Camera-type eye (tissue), 1 donor: ENCODE data around the gene TUBB4B. TPM values are rescaled to one million over a fixed set of nuclear protein-coding genes. Genes with fewer than 3 reads are reported as not detected.

Experiments
- total RNA-seq: library from RNA; depleted of rRNA; stranded (reverse); fragments of >200 nt; gene quantifications from one replicate; pipeline ENCODE4 v1.2.3, GENCODE V29; 2014

The TUBB4B gene
- 374 TPM for total RNA-seq

DNA sequence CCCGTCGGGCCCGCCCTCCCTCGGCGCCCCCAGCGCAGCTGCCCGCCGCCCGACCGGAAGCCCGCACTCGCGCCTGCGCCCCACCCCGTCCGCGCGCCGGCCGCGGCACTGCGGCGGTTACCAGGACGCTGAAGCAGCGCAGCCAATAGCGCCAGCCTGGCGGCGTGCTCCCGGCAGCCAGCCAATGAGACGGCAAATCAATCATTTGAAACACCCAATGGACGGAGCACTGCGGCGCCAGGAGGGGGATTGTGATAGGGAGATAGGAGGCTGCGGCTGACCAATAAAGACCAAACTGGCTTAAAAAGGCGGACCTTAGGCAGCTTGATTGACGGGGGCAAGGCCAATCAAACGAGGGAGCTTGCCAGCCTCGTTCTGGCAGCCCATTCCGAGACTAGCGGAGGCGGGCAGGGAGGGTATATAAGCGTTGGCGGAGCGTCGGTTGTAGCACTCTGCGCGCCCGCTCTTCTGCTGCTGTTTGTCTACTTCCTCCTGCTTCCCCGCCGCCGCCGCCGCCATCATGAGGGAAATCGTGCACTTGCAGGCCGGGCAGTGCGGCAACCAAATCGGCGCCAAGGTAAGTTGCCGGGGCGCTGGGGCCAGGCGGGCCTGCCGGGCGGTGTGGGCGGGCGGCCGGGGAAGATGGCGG is at the start of gene TUBB4B:
TSS of gene TUBB4B (plus strand) at position 447 of the 649 bp plus-strand sequence. CDS start at position 521, 74 bp downstream.

DNA sequence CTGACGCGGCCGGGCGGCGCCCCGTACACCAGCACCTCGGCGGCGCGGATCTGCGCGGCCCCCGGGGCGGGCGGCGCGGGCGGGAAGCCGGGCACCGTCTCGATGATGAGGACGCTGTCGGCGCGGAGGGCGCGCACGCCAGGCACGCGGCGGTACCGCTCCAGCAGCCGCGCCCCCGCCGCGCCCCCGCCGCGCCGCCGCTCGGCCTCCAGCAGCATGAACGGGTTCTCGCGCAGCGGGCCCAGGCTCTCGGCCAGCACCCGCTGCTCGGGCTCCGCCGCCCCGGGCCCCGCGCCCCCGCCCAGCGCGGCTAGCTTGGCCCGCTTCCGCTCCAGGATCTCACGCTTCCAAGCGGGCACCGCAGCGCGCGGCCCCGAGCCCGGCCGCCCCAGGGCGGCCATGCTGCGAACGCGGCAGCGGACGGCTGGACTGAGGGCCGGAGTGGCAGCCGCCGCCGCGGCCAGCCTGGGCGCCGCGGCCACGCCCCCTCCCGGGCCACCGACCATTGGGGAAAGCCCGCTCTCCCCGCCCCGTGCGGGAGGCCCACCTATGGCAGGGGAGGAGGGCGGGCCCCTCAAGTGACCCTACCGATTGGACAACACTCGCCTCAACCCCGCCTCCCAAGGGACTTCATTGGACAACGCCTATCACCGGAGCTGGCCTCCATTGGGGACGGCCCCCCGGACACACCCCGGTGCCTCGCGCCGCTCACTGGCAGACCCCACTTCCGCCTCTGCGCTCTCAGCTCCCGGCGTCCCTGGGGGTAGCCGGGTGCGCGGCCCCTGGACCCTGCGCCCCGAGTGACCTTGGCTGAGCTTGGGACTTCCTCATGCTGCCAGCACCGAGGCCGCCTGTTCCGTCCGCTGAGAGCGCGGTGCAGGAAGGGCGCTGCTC is 40.5 kb upstream of the TUBB4B start, which contains the start of gene TPRN:
TSS of gene TPRN (minus strand) at position 431 of the 894 bp plus-strand sequence. CDS start at position 401, 30 bp downstream.

DNA sequence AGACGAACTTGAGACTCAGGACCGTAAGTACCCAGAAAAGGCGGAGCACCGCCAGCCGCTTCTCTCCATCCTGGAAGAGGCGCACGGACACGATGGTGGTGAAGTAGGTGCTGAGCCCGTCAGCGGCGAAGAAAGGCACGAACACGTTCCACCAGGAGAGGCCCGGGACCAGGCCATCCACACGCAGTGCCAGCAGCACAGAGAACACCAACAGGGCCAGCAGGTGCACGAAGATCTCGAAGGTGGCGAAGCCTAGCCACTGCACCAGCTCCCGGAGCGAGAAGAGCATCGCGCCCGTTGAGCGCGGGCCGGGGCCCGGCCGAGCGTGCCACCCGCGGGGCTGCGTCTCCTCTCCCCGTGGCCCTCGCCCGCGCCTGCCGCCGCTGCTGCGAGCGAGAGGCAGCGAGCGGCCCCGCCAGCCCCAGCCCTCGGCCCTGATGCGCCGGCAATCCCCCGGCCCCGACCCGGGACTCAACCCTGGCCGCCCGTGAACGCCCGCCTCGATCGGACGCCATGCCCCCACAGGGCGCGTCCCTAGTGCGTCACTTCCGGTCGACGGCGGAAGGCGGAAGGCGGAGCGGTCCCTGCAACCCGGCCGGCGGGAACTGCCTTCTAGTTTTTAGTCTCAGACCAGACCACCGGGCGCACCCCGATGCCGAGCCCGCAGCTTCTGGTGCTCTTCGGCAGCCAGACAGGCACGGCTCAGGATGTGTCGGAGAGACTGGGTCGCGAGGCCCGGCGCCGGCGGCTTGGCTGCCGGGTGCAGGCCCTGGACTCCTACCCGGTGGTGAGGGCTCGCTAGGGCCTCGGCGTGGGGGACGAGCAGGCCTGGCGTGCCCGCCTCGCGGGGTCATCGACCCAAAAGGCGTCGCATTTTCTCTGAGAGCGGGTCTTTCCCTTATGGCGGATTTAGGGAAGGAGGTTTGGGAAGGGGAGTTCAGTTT is 35.7 kb upstream of the TUBB4B start, which contains the start of the genes NDOR1 and TMEM203:
TSS of gene NDOR1 (plus strand) at position 575 of the 944 bp plus-strand sequence. CDS start at position 653, 78 bp downstream.
TSS of gene TMEM203 (minus strand) at position 523 of the 944 bp plus-strand sequence. CDS start at position 289, 234 bp downstream.

DNA sequence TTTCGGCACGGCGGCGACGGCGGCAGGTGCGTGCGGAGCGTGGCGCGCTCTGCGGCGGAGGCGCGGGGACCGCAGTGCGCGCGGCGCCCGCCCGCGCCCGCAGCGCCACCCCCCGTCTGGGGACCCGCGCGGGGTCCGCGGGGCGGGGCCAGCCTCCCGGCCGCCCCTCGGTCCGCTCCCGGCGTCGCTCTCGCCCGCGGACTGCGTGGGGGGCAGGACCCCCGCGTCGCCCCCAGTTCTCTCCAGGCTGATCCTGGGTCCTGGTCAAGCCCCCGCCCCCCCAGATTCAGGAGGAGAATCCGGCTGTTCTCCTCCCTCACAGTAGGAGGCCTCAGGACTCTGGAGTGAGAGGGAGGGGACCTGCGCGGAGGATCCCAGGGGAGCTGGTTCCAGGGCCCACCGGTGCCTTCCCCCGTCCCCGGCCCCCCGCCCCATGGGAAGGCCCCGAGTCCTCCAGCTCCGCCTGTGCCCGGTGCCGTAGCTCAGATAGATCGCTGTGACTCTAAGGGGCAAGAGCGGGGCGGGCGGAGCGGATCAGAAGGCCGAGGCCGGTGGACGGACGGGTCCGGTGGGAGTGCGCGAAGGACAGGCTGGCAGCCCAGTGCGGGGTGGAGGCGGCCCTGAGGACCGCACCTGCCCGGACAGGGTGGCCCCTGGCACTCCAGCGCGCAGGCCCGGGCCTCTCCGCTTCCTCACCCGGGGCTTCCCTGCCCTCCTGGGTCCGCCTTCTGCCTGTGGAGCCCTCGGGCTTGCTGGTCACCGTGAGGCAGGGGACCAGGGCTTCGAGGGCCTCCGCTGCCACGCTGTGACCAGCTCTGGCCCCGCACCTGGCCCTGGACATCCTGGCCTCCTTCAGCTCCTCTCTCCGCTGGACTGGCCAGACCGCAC is 18.7 kb upstream of the TUBB4B start, which contains the start of gene RNF208:
TSS of gene RNF208 (minus strand) at position 51 of the 888 bp plus-strand sequence. CDS start 1,028 bp downstream, outside the sequence.

DNA sequence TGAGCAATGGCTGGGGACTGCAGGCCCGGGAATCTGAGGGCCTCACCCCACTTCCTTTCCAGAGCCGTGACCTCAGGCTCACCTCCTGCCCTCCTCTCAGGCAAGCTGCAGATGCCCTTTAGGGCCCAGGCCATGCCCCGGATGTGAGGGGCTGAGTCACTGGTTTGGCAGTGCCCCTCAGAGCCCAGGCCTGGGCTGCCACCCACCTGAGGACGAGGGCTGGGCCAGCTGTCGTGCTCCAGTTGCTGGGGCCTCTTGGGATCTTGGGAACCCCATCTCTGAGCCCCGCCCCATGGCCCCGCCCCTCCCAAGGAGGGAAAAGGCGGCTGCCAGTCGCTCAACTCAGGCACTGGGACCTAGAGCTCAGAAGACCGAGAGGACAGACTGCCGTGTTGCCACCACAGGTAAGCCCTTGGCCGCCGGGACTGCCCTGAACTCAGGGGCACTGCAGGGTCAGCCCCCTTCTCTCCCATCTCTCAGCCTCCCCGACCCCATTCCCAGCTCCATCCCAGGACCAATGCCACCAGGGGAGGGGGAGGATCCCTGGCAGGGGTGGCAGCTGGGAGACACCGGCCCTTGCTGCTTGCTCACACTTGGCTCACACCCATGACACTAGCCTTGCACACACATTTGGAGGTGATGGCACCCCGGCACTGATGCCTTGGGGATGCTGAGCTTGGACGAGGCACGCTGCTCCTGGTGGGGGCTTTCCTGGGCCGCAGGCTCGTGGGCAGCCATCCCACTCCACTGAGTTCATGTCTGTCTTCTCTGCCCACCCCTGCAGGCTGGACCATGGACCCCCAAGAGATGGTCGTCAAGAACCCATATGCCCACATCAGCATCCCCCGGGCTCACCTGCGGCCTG is 16.0 kb upstream of the TUBB4B start, which contains the start of gene CYSRT1:
TSS of gene CYSRT1 (plus strand) at position 345 of the 865 bp plus-strand sequence. CDS start at position 793, 448 bp downstream.

DNA sequence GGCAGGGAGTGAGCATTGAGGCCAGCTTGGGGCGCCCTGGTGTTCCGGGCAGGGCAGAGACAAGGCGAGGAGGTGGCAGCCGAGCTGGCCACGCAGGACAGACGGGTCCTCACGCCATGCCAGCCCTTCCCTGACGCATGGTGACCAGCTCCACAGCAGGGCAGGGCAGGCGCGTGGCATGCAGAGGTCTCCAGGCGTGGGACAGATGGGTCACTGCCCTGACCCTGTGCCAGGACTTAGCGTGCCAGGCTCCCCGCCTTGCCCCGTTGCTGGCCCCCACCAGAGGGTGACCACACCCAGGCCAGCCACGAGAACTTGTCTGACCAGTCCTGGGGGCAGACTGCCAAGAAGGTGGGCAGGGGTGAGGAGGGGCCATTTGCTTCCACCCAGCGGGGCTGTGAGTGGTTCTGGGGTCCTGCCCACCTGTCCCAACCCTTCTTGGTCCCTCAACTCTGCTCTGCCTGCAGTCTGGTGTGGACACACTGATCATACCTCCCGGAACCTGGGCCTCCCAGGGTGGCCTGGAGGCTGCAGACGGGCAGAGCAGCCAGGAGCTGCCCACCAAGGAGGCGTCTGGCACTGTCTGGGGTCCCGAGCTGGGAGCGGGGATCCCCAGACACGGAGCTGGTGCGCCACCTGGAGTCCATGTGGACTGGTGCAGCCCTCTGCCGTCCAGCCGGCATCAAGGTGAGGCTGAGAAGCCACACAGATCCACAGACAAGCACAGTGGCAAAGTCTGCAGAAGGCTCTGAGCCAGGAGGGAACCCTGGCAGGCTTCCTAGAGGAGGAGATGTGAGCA is 13.8 kb upstream of the TUBB4B start, which contains the start of gene RNF224:
TSS of gene RNF224 (plus strand) at position 449 of the 799 bp plus-strand sequence. CDS start 834 bp downstream, outside the sequence.

DNA sequence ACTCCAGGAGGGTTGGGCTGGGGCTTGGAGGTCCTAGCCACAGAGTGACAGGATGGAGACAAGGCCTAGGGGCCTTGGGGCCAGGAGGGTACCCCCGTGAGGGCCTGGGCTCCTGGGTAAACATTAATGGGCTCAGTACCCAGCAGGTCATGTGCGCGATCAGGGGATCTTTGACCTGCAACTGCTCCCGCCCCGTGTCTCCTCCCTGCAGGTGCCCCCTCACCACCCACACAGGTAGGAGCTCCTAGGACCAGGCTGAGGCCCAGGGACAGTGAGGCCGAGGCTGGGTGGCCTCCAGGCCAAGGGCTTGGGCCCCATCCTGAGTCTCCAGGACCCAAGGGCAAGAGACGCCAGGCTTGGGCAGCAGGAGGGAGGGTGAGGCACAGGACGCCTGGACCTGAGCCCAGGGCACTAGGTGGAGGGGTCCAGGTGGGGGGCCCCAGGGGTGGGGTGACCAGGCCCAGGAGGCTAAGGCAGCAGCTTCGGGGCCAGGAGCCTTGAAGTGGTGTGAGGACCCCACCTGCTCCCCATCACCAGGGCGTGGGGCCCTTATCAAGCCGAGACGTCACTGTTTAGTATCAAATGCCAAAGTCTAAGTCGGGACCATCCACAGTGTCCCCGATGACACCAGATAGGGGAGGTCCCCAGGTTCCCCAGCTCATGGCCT is 10.2 kb upstream of the TUBB4B start, which contains the start of gene SLC34A3:
TSS of gene SLC34A3 (plus strand) at position 197 of the 667 bp plus-strand sequence. CDS start 802 bp downstream, outside the sequence.

DNA sequence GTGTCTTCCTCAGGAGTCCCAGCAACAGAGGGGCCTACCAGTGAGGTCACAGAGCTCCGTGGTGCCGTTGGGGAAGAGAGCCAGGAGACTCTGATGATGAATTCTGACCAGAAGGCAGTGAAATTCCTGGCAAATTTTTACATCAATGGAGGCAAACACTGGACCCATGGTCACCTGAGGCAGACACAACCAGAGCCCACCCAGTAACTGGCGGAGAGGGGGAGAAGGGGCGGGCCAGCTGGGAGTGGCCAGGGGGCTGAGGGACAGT is 10.0 kb downstream of the TUBB4B start, which contains the start of gene STPG3:
TSS of gene STPG3 (plus strand) at position 93 of the 268 bp plus-strand sequence. CDS start at position 94, 1 bp downstream.

DNA sequence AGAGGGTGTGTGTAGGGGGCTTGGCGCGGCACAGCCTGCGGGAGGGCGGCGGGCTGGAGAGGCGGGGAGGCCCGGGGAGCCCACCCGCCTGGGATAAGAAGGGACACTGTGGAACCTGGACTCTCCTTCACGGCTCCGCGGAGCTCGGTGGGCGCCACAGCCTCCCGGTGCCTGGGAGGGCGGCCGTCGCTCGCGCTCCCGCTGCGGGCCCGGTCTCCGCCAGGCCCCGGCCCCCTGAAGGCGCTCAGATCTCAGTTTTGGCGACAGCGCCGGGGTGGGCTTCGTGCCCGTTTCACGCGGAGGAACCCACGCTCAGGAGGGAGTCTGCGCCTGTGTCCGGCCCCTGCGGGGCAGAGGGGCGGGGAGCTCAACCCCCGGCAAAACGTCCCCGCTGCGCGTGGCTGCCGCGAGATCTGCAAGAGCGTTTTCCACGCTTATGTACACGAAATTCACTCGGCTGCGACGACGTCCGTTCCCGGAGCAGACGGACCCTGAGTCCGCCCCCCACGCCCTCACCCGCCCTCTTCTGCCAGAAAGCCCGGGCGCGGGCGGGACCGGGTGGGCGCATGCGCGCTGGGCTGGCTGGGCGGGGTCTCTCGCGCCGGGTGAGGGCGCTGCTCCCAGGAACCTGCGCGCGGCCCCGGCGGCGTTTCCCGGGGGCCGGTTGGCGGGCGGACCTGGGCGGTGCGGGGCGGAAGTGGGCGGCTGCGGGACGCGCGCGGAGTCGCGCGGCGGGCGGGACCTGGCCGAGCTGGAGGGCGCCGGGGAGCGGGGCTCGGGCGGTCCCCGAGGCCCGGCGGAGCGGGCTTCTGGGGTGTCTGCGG is 13.7 kb downstream of the TUBB4B start, which contains the start of gene NELFB:
TSS of gene NELFB (plus strand) at position 704 of the 824 bp plus-strand sequence.

DNA sequence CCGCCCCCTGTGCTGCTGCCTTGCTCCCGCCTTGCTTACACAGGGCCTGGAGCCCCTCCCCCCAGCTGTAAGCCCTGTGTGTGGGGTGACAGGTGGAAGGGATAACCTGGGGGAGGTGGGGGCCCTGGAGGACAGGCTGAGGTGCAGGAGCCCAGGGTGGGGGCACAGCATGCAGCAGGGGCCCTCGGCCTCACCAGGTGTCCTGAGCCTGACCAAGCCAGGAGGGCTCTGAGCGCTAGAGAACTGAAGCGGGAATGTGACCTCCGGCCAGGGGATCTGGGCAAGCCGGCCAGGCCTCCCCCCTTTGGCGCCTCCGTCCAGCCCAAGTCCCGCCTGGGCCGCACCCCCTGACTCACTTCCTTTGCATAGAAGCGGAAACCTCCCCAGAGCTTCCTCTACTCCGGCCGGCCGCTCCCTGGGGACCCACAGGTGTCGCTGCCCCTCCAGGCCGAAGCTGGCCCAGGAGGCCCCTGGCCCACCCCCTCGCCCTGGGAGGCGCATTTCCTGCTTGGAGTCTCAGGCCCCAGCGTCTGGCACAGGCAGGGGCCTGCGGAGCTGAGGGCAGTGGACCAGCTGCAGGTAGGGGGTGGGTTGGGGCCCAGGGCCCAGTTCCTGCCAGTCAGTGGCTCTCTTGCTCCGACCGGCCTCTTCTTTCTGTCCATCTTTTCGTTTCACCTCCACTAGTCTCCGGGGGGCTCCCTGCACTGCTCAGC is 36.4 kb downstream of the TUBB4B start, which contains the start of gene TOR4A:
TSS of gene TOR4A (plus strand) at position 398 of the 713 bp plus-strand sequence. CDS start 964 bp downstream, outside the sequence.

Other genes with a start within 250 kb of the TUBB4B start
- gene PAXX, start 248.9 kb upstream of the TUBB4B start, total RNA-seq, result 25.7 TPM
- 1.1 TPM for gene CLIC3, start 244.7 kb upstream of the TUBB4B start, total RNA-seq
- 49.9 TPM for gene ABCA2, start 213.1 kb upstream of the TUBB4B start, total RNA-seq
- gene FUT7, start 209.2 kb upstream of the TUBB4B start, total RNA-seq, result not detected
- 56.4 TPM for gene NPDC1, start 195.1 kb upstream of the TUBB4B start, total RNA-seq
- gene ENTPD2, start 187.2 kb upstream of the TUBB4B start, total RNA-seq, result 7.0 TPM
- gene SAPCD2, start 170.7 kb upstream of the TUBB4B start, total RNA-seq, result 4.3 TPM
- gene UAP1L1, start 163.8 kb upstream of the TUBB4B start, total RNA-seq, result 8.5 TPM
- gene MAN1B1, start 154.3 kb upstream of the TUBB4B start, total RNA-seq, result 59.0 TPM
- 37.5 TPM for gene DPP7, start 126.6 kb upstream of the TUBB4B start, total RNA-seq
- gene GRIN1, start 102.1 kb upstream of the TUBB4B start, total RNA-seq, result 12.7 TPM
- 1.7 TPM for gene LRRC26, start 71.2 kb upstream of the TUBB4B start, total RNA-seq
- gene TMEM210, start 69.2 kb upstream of the TUBB4B start, total RNA-seq, result not detected
- 42.9 TPM for gene ANAPC2, start 52.7 kb upstream of the TUBB4B start, total RNA-seq
- gene SSNA1, start 52.6 kb upstream of the TUBB4B start, total RNA-seq, result 51.1 TPM
- gene TPRN, start 40.5 kb upstream of the TUBB4B start, total RNA-seq, result 11.3 TPM
- gene TMEM203, start 35.6 kb upstream of the TUBB4B start, total RNA-seq, result 34.2 TPM
- gene NDOR1, start 35.6 kb upstream of the TUBB4B start, total RNA-seq, result 10.3 TPM
- 2.7 TPM for gene RNF208, start 19.0 kb upstream of the TUBB4B start, total RNA-seq
- gene CYSRT1, start 16.1 kb upstream of the TUBB4B start, total RNA-seq, result 0.60 TPM
- gene RNF224, start 13.8 kb upstream of the TUBB4B start, total RNA-seq, result not detected
- not detected for gene SLC34A3, start 10.4 kb upstream of the TUBB4B start, total RNA-seq
- not detected for gene STPG3, start 10.0 kb downstream of the TUBB4B start, total RNA-seq
- gene NELFB, start 14.0 kb downstream of the TUBB4B start, total RNA-seq, result 39.1 TPM
- gene TOR4A, start 36.4 kb downstream of the TUBB4B start, total RNA-seq, result 3.7 TPM
- gene NRARP, start 61.0 kb downstream of the TUBB4B start, total RNA-seq, result 23.3 TPM
- gene EXD3, start 181.9 kb downstream of the TUBB4B start, total RNA-seq, result 22.0 TPM
- 4.2 TPM for gene NOXA1, start 182.1 kb downstream of the TUBB4B start, total RNA-seq
- 0.60 TPM for gene ENTPD8, start 200.1 kb downstream of the TUBB4B start, total RNA-seq
- 27.7 TPM for gene NSMF, start 218.0 kb downstream of the TUBB4B start, total RNA-seq